ENCODE measurements around the gene PTPRN2.

- TF ChIP-seq POLR2A (IDR thresholded peaks at IDR 0.05; ENCODE audit: extremely low read depth, insufficient read length) (no peak), CTCF (IDR thresholded peaks at IDR 0.05; ENCODE audit: low read depth, low read length) (no peak), MAX (IDR thresholded peaks at IDR 0.05; ENCODE audit: low read depth, low read length) (no peak), MYC (IDR thresholded peaks at IDR 0.05; ENCODE audit: low read depth, low read length) (no peak)
These were observed 294.7 kb downstream of the PTPRN2 start for GRCh38 chr7:158292948-158293347.
